Measurements from ENCODE around the gene ARID1B. TPM values are rescaled to one million over a fixed set of nuclear protein-coding genes. Genes with fewer than 3 reads are reported as not detected.

Gene ARID1B
- total RNA-seq, 1 experiment from 2014 or later, result 24.2 TPM

GRCh38 chr6:156971153-156971885 lies 194.1 kb downstream of the ARID1B start:
- DNase-seq, result no peak
- POLR2A ChIA-PET (ENCODE audit: unreplicated experiment), result no interaction called here

GRCh38 chr6:156972145-156972544 lies 195.0 kb downstream of the ARID1B start:
- no peaks in the 10 kb centered on the region for H3K27me3 ChIP-seq (ENCODE audit: low read length)
- H3K9me3 ChIP-seq (ENCODE audit: low read length), result no peaks in the 10 kb centered on the region
- POLR2A ChIA-PET (ENCODE audit: unreplicated experiment), result no interaction called here
- no peak overlapping the region for H3K4me2 ChIP-seq (ENCODE audit: low read length)
- no peak overlapping the region for H3K27ac ChIP-seq (ENCODE audit: low read length)
- no peaks in the 10 kb centered on the region for H3K9me2 ChIP-seq (replicated peaks; ENCODE audit: low read length)
- H3F3A ChIP-seq (ENCODE audit: low read length, unreplicated experiment), result no peaks in the 10 kb centered on the region
- BruUV-seq (replicated peaks), result no TSS peak
- intact Hi-C loops (cut with micrococcal nuclease), result no loop called here
- H2AFZ ChIP-seq (ENCODE audit: low read length), result no peak overlapping the region
- no peak overlapping the region for H3K4me3 ChIP-seq (ENCODE audit: low read length)
- ATAC-seq (no peak), DNase-seq (no peak)
- TF ChIP-seq CTCF (conservative IDR thresholded peaks at IDR 0.05; ENCODE audit: low read depth, low read length), result no peak
- no peak for TF ChIP-seq EZH2phosphoT487 (IDR thresholded peaks at IDR 0.05; ENCODE audit: borderline replicate concordance, low read length)
- TF ChIP-seq EZH2 (IDR thresholded peaks at IDR 0.05; ENCODE audit: low read length, unreplicated experiment), result no peak
- no peaks in the 10 kb centered on the region for H3K36me3 ChIP-seq (ENCODE audit: low read depth, low read length)
- no peak overlapping the region for H3K9ac ChIP-seq (ENCODE audit: low read length)
- H3K4me1 ChIP-seq (ENCODE audit: insufficient read depth, low read length), result no peaks in the 10 kb centered on the region
- CTCF ChIA-PET, result no interaction called here
- H3K79me2 ChIP-seq (ENCODE audit: low read length), result peaks cover 91% of the 10 kb centered on the region
- H4K20me1 ChIP-seq (ENCODE audit: low read length), result no peaks in the 10 kb centered on the region

More at GRCh38 chr6:156971153-156971885, 194.1 kb downstream of the ARID1B start:
- CTCF ChIA-PET, result no interaction called here
- Histone ChIP-seq H3K4me1 (ENCODE audit: insufficient read depth, low read length) (no peaks in the 10 kb centered on the region), H3K27ac (ENCODE audit: low read length) (no peak overlapping the region), H3K36me3 (ENCODE audit: low read depth, low read length) (no peaks in the 10 kb centered on the region), H3F3A (ENCODE audit: low read length, unreplicated experiment) (no peaks in the 10 kb centered on the region), H3K9me2 (replicated peaks; ENCODE audit: low read length) (no peaks in the 10 kb centered on the region), H3K9me3 (ENCODE audit: low read length) (no peaks in the 10 kb centered on the region), H3K9ac (ENCODE audit: low read length) (no peak overlapping the region), H3K79me2 (ENCODE audit: low read length) (peaks cover 88% of the 10 kb centered on the region), H4K20me1 (ENCODE audit: low read length) (no peaks in the 10 kb centered on the region), H2AFZ (ENCODE audit: low read length) (no peak overlapping the region), H3K4me3 (ENCODE audit: low read length) (no peak overlapping the region), H3K27me3 (ENCODE audit: low read length) (no peaks in the 10 kb centered on the region), H3K4me2 (ENCODE audit: low read length) (no peak overlapping the region)
- TF ChIP-seq CTCF (conservative IDR thresholded peaks at IDR 0.05; ENCODE audit: low read depth, low read length), result no peak
- TF ChIP-seq EZH2 (IDR thresholded peaks at IDR 0.05; ENCODE audit: low read length, unreplicated experiment), result no peak
- TF ChIP-seq EZH2phosphoT487 (IDR thresholded peaks at IDR 0.05; ENCODE audit: borderline replicate concordance, low read length), result no peak
- BruUV-seq (replicated peaks), result no TSS peak
- intact Hi-C loops (cut with micrococcal nuclease), result no loop called here
- ATAC-seq, result no peak

- Histone ChIP-seq H2AFZ (ENCODE audit: low read length) (no peak overlapping the region), H3K9me2 (replicated peaks; ENCODE audit: low read length) (no peaks in the 10 kb centered on the region), H3K27me3 (ENCODE audit: low read length) (no peaks in the 10 kb centered on the region), H3F3A (ENCODE audit: low read length, unreplicated experiment) (no peaks in the 10 kb centered on the region), H4K20me1 (ENCODE audit: low read length) (no peaks in the 10 kb centered on the region), H3K9ac (ENCODE audit: low read length) (no peak overlapping the region), H3K27ac (ENCODE audit: low read length) (no peak overlapping the region), H3K79me2 (ENCODE audit: low read length) (peaks cover 91% of the 10 kb centered on the region), H3K4me1 (ENCODE audit: insufficient read depth, low read length) (peaks cover 7% of the 10 kb centered on the region), H3K9me3 (ENCODE audit: low read length) (no peaks in the 10 kb centered on the region), H3K4me2 (ENCODE audit: low read length) (no peak overlapping the region), H3K36me3 (ENCODE audit: low read depth, low read length) (no peaks in the 10 kb centered on the region), H3K4me3 (ENCODE audit: low read length) (no peak overlapping the region)
- no peak for ATAC-seq
- TF ChIP-seq EZH2 (IDR thresholded peaks at IDR 0.05; ENCODE audit: low read length, unreplicated experiment) (no peak), EZH2phosphoT487 (IDR thresholded peaks at IDR 0.05; ENCODE audit: borderline replicate concordance, low read length) (no peak), CTCF (conservative IDR thresholded peaks at IDR 0.05; ENCODE audit: low read depth, low read length) (no peak)
- intact Hi-C loops (cut with micrococcal nuclease), result no loop called here
- CTCF ChIA-PET, result no interaction called here
- no TSS peak for BruUV-seq (replicated peaks)
- POLR2A ChIA-PET (ENCODE audit: unreplicated experiment), result interaction anchor here (0.6 kb wide), 1 partner anchor 39 kb away, joined by 3 read pairs; no protein-coding TSS in a partner anchor
- no peak for DNase-seq
These were observed 197.7 kb downstream of the ARID1B start for GRCh38 chr6:156974830-156975261.
